GM19324 (cell line): ENCODE results near the gene PIGQ.

Experiments used
- ATAC-seq: cut with Tn5 transposase; IDR thresholded peaks from one replicate; pipeline ENCODE4 v1.9.1; 2021; ENCODE audit warnings: mild to moderate bottlenecking, moderate library complexity; ENCODE audit not compliant: unreplicated experiment, low FRiP score

Gene PIGQ

GRCh38 chr16:625117-625976, 55.6 kb downstream of the PIGQ start:
- no peak for ATAC-seq

GRCh38 chr16:625977-626765, 56.4 kb downstream of the PIGQ start:
- ATAC-seq, result no peak

- ATAC-seq, result no peak
Measured at GRCh38 chr16:626787-627453, 57.2 kb downstream of the PIGQ start.

- no peak for ATAC-seq
Measured at GRCh38 chr16:627454-628239, 57.9 kb downstream of the PIGQ start.

DNA sequence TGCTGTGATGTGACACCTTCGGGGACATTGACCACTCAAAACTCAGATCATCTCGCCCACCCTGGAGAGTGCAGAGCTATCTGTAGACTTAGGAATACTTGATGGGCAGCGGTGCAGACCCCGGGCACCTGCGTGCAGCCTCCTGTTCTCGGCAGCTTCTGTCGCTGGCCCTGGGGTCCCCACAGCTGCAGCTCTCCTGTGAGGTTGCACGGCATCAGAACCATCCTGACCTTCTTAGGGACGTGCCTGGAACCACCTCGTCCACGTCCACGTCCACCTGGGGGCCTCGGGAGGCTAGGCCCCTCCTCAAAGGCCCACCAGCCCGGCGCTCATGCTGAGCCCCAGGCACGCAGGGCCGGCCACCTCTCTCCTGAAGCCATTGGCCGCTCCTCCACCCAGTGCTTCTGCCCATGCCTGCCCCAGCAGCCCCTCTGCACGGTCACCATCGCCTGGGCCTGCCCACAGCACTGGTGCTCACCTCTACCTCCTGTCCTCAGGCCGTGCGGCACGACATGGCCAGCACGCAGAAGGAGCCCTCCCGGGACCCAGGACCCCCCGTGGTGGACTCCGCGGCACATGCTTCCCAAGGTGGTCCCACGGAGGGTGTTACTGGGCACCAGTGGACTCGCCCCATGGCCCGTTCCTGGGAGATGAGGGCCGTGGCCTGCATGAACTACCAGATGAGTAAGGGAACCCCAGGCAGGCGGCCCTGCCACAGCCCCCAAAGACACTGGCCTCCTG, 58.7 kb downstream of the PIGQ start:
- ATAC-seq, result no peak

GRCh38 chr16:629185-629832, 59.5 kb downstream of the PIGQ start:
- ATAC-seq, result no peak

DNA sequence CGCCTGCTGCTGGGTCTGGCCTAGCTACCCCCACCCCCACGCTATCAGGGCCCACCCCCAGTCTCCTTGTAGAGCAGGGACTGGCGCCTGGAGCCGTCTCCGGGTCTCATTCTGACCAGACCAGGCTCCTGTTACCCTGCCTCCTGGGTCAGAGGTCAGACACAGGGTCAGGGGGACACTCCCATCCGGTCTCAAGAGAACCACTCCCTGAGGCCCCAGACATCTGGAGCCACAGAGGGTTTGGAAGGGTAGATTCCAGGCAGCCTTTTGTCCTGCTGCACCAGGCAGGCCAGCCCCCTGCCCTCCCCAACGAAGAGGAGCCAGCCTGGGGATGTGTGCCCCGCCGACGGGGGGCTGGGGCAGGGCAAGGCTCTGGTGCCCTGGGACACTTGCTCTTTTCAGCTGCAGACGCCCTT, 60.1 kb downstream of the PIGQ start:
- ATAC-seq, result no peak

GRCh38 chr16:630249-630814, 60.6 kb downstream of the PIGQ start:
- no peak for ATAC-seq

DNA sequence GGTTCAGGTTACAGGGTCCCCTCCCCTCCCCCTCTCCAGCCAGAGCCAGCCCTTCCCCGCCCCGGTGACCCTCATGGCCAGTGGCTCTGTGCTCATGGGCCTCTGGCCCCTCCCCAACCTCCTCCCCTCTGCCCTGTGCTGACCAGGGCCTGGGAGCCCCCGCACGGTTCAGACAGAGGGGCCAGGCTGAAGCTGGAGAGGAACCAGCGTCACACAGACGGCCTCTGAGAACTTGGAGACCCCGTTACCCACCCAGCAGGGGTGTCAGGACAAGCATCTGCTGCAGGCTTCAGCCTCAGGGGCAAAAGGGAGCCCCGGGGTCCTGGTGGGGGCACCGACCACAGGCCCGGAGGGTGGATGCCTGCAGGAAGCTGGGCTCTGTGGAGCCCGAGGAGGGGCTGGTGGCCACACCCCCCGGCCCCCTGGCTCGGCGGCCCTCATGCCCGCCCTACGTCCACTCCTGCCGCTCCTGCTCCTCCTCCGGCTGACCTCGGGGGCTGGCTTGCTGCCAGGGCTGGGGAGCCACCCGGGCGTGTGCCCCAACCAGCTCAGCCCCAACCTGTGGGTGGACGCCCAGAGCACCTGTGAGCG, 61.1 kb downstream of the PIGQ start, which contains the start of gene WFIKKN1:
WFIKKN1 (plus strand) TSS at position 171 of the 591 bp plus-strand sequence; CDS start at position 440, 269 bp downstream.
- no peak for ATAC-seq

GRCh38 chr16:631808-632358, 62.1 kb downstream of the PIGQ start:
- ATAC-seq, result no peak

DNA sequence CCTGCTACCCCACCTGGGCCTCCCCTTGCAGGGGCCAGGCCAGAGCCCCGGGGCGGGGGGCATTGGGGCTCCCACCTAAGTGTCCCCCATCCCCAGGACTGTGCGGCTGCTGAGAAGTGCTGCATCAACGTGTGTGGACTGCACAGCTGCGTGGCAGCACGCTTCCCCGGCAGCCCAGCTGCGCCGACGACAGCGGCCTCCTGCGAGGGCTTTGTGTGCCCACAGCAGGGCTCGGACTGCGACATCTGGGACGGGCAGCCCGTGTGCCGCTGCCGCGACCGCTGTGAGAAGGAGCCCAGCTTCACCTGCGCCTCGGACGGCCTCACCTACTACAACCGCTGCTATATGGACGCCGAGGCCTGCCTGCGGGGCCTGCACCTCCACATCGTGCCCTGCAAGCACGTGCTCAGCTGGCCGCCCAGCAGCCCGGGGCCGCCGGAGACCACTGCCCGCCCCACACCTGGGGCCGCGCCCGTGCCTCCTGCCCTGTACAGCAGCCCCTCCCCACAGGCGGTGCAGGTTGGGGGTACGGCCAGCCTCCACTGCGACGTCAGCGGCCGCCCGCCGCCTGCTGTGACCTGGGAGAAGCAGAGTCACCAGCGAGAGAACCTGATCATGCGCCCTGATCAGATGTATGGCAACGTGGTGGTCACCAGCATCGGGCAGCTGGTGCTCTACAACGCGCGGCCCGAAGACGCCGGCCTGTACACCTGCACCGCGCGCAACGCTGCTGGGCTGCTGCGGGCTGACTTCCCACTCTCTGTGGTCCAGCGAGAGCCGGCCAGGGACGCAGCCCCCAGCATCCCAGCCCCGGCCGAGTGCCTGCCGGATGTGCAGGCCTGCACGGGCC, 62.9 kb downstream of the PIGQ start:
- ATAC-seq, result no peak

- no peak for ATAC-seq
Measured at GRCh38 chr16:633336-634050, 63.7 kb downstream of the PIGQ start.
